A204.1 (cell line): ENCODE data around the gene XPNPEP3.

Experiments used
- FAIRE-seq: peaks from 2 replicates; lab custom pipeline; 2012; peaks lifted over from hg19 to GRCh38; lab: Jason Lieb, UNC

The XPNPEP3 gene

GRCh38 chr22:40950962-40951794 is 94.2 kb downstream of the XPNPEP3 start, which contains the start of gene RBX1:
Gene RBX1 (plus strand): TSS chr22:40951378. CDS start chr22:40951399, 21 bp downstream.
- FAIRE-seq: peak; percentile 90

- no peak for FAIRE-seq
Observed at GRCh38 chr22:40951795-40952605, 95.1 kb downstream of the XPNPEP3 start.

GRCh38 chr22:40953471-40953870 is 96.5 kb downstream of the XPNPEP3 start:
- FAIRE-seq: no peak

DNA sequence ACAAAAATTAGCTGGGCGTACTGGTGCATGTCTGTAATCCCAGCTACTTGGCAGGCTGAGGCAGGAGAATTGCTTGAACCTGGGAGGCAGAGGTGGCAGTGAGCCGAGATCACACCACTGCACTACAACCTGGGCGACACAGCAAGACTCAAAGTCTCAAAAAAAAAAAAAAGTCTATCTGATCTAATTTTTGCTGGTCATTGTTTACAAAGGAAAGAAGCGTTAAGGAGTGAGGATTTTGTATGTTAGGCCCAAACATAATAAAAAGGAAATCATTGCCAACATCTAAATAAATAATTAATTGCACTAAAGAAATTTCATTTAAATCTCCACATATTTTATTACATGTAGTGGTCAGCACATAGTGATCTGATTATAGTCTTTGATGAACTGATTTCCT is 97.2 kb downstream of the XPNPEP3 start:
- no peak for FAIRE-seq

DNA sequence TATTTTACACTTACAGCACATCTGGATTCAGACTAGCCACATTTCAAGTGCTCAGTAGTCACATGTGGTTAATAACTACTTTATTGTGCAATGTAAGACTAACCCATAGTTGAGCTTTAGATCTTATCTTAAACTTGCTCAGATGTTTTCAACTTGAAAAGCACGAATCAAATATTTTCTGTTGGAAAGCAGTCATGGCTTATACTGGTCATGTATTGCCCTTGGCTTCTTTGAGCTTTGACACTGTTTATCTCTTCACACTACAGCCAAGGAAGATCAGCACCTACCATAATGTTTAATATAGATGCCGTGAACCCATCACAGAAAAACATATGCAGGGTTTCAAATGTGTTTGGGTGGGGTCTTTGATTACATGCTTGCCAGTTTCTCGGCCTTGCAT is 98.6 kb downstream of the XPNPEP3 start:
- no peak for FAIRE-seq

DNA sequence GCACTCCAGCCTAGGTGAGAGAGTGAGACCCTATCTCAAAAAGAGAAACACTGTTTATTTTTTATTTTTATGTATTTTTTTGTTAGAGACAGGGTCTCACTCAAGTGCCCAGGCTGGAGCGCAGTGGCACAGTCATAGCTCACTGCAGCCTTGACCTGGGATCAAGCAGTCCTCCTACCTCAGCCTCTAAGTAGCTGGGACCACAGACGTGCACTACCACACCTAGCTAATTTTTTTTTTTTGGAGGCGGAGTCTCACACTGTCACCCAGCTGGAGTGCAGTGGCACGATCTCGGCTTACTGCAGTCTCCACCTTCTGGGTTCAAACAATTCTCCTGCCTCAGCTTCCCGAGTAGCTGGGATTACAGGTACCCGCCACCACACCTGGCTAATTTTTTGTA is 100.7 kb downstream of the XPNPEP3 start:
- FAIRE-seq: no peak

- FAIRE-seq: no peak
Observed at GRCh38 chr22:40958299-40958698, 101.4 kb downstream of the XPNPEP3 start.

DNA sequence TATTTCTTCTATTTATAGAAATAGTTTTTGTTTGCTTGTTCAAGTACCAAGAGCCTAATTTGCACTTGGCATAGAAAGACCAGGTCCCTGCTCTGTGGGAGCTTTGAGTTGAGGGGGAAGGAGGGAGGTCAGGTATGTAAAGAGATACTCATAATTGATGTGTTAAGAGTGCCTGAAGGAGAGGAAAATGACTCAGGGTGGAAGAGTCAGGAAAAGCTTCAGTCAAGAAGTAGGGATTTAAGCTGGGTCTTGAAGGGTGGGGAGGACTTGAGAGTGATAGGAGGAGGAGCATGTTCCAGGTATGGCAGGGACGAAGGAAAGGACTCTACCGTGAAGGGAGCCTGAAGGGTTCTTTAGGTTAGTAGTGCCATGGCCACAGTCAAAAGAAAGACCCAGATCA is 103.2 kb downstream of the XPNPEP3 start:
- FAIRE-seq: no peak

- no peak for FAIRE-seq
Observed at GRCh38 chr22:40965936-40966725, 109.2 kb downstream of the XPNPEP3 start.

- no peak for FAIRE-seq
Observed at GRCh38 chr22:40966726-40967085, 109.8 kb downstream of the XPNPEP3 start.

- FAIRE-seq: no peak
Observed at GRCh38 chr22:40967111-40967760, 110.3 kb downstream of the XPNPEP3 start.

GRCh38 chr22:40972587-40972986 is 115.6 kb downstream of the XPNPEP3 start:
- FAIRE-seq: no peak

DNA sequence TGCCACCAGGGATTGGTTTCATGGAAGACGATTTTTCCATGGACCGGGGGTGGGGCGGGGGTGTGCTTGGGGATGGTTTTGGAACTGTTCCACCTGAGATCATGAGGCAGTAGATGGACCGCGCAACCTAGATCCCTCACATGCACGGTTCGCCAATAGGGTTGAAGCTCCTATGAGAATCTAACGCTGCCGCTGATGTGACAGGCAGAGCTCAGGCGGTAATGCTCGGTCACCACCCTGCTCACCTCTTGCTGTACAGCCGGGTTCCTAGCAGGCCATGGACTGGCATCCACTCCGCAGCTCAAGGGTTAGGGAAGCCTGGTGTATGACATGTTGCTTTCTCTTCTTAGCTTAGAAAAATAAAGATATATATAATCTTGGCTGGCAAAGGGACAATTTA is 116.2 kb downstream of the XPNPEP3 start:
- no peak for FAIRE-seq

DNA sequence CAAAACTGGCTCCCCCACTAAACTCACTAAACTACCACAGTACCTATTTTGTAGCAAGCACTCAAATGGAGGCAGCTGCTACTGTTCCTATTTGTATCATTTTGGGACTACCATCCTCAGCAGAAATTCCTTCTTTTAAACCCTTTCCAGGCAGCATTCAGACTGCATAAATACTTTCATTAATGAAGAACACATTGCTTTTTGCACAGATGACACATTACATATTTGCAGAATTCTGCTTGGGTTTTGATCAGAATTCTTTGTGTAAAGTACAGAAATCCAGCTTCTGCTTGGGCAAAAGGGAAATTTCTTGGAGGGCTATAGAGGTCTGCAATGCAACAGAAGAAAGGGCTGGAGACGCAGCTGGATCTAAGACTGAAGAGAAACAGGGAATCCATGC is 118.4 kb downstream of the XPNPEP3 start:
- no peak for FAIRE-seq

DNA sequence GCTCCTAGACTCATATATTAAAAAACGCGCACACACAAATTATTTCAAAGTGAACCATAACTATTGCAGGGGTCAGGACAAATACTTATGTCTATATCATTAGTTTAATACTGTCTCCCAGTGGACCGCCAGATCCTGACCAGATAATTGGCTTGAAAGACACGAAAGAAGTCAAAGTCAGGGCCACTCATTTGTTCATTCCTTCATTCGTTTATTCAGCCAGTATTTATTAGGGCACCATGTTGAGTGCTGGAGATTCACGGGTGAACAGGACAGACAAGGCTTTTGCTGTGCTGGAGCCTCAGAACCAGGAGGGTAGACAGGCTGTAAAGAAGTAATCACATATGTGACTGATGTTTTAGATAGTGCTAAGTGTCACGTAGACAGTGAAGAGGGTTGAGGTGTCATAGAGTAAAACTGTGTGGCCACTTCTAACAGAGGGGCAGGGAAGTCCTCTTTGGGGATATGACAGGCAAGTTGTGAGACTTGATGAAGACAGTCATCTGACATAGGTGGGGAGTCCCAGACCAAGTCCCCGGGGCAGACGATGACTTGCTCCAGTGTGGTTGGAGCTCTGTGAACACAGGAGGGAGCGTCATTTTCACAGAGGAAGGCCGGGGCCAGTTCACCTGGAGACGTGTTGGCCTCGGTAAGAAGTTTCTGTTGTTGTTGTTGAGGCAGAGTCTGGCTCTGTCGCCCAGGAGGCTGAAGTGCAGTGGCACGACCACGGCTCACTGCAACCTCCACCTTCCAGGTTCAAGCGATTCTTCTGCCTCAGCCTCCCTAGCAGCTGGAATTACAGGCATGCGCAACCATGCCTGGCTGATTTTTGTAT is 120.1 kb downstream of the XPNPEP3 start:
- no peak for FAIRE-seq

DNA sequence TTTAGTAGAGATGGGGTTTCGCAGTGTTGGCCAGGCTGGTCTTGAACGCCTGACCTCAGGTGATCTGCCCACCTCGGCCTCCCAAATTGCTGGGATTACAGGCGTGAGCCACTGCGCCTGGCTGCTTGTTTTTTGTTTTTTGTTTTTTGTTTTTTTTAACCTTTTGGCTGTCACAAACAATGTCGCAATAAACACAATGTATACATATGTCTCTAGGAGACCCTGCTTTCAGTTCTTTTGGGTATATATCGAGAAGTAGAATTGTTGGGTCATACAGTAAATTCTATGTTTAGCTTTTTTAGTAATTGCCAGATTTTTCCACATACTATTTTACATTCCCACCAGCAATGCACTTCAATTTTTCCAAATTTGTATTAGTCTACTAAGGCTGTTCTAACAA is 122.2 kb downstream of the XPNPEP3 start:
- no peak for FAIRE-seq

DNA sequence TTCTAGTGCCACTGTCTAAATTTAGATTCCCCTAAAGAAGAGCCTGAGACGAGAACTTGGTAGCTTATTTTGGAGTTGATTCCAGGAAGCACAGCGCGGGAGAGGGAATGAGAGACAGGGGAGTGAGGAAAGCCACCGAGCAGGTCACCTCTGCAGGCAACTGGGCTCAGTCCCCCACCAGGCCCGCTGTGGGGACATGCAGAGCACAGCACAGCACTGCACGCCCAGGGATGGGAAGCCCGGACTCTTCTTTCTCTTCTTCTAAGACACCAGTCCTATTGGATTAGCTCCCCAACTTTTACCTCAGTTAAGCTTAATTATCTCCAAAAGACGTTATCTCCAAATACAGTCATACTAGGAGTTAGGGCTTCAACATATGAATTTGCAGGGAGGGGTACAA is 122.9 kb downstream of the XPNPEP3 start:
- FAIRE-seq: no peak
